OCI-LY1 (cell line): ENCODE measurements around the gene HMGCLL1.

Source experiments
- H2AFZ ChIP-seq: fragments of 200-600 bp; sonication (generic), shearing (Covaris generic); 2 replicates; pipeline ENCODE4 v1.6.0; 2014; ENCODE audit warnings: antibody characterized with exemption, mild to moderate bottlenecking, low read length
- H3F3A ChIP-seq: fragments of 200-600 bp; sonication (generic), shearing (Covaris generic); 2 replicates; pipeline ENCODE4 v1.6.0; 2014; ENCODE audit warnings: mild to moderate bottlenecking, antibody characterized with exemption, low read length, moderate library complexity; ENCODE audit not compliant: insufficient read depth
- H3K27ac ChIP-seq: fragments of 200-600 bp; sonication (generic); 2 replicates; pipeline ENCODE4 v1.5.1; 2014; ENCODE audit warnings: low read length, mixed run types, mild to moderate bottlenecking, low read depth; ENCODE audit not compliant: poor library complexity, severe bottlenecking
- H3K27me3 ChIP-seq: fragments of 200-600 bp; sonication (generic); 2 replicates; pipeline ENCODE4 v1.6.0; 2014; ENCODE audit warnings: antibody characterized with exemption, mild to moderate bottlenecking, low read length, moderate library complexity; ENCODE audit not compliant: insufficient read depth
- H3K36me3 ChIP-seq: fragments of 200-600 bp; sonication (generic); 2 replicates; pipeline ENCODE4 v1.6.1; 2014; ENCODE audit warnings: mild to moderate bottlenecking, antibody characterized with exemption, low read length, moderate library complexity, mixed read lengths; ENCODE audit not compliant: insufficient read depth
- H3K4me1 ChIP-seq: fragments of 200-600 bp; sonication (generic); 2 replicates; pipeline ENCODE4 v1.5.1; 2014; ENCODE audit warnings: mild to moderate bottlenecking, low read length, moderate library complexity; ENCODE audit not compliant: insufficient read depth, severe bottlenecking
- H3K4me2 ChIP-seq: fragments of 200-600 bp; sonication (generic), shearing (Covaris generic); 2 replicates; pipeline ENCODE4 v1.6.1; 2014; ENCODE audit warnings: low read length
- H3K4me3 ChIP-seq: fragments of 200-600 bp; sonication (generic); 2 replicates; pipeline ENCODE4 v1.5.1; 2014; ENCODE audit warnings: low read length, low read depth, mild to moderate bottlenecking, mixed read lengths; ENCODE audit not compliant: poor library complexity, severe bottlenecking
- H3K79me2 ChIP-seq: fragments of 200-600 bp; shearing (Covaris generic); 2 replicates; pipeline ENCODE4 v1.6.1; 2016; ENCODE audit warnings: mixed run types, low read length, mixed read lengths; ENCODE audit not compliant: insufficient read depth
- H3K9ac ChIP-seq: fragments of 200-600 bp; sonication (generic), shearing (Covaris generic); 2 replicates; pipeline ENCODE4 v1.6.1; 2014; ENCODE audit warnings: mild to moderate bottlenecking, low read length, mixed read lengths
- H3K9me2 ChIP-seq: fragments of 200-600 bp; sonication (generic), shearing (Covaris generic); 2 replicates; pipeline ENCODE4 v1.6.1; 2014; ENCODE audit warnings: low read depth, mild to moderate bottlenecking, low read length, mixed read lengths
- H3K9me3 ChIP-seq: fragments of 200-600 bp; shearing (Covaris generic); 2 replicates; pipeline ENCODE4 v1.6.1; 2014; ENCODE audit warnings: low read length, mixed read lengths
- H4K20me1 ChIP-seq: fragments of 200-600 bp; sonication (generic), shearing (Covaris generic); 2 replicates; pipeline ENCODE4 v1.6.0; 2016; ENCODE audit warnings: mild to moderate bottlenecking, low read length; ENCODE audit not compliant: insufficient read depth
- EZH2 ChIP-seq: fragments of 200-600 bp; sonication (generic), shearing (Covaris generic); IDR thresholded peaks from 2 replicates; pipeline ENCODE4 v1.8.0; 2017; ENCODE audit warnings: borderline replicate concordance, mixed run types, mild to moderate bottlenecking, antibody characterized with exemption, low read length, moderate library complexity, mixed read lengths
- TF ChIP-seq, protein P1 (sequence below): fragments of 200-600 bp; sonication (generic), shearing (Covaris generic); IDR thresholded peaks from 2 replicates; pipeline ENCODE4 v1.5.1; 2017; ENCODE audit warnings: mild to moderate bottlenecking, antibody characterized with exemption, low read length, moderate library complexity, mixed read lengths

Gene HMGCLL1

DNA sequence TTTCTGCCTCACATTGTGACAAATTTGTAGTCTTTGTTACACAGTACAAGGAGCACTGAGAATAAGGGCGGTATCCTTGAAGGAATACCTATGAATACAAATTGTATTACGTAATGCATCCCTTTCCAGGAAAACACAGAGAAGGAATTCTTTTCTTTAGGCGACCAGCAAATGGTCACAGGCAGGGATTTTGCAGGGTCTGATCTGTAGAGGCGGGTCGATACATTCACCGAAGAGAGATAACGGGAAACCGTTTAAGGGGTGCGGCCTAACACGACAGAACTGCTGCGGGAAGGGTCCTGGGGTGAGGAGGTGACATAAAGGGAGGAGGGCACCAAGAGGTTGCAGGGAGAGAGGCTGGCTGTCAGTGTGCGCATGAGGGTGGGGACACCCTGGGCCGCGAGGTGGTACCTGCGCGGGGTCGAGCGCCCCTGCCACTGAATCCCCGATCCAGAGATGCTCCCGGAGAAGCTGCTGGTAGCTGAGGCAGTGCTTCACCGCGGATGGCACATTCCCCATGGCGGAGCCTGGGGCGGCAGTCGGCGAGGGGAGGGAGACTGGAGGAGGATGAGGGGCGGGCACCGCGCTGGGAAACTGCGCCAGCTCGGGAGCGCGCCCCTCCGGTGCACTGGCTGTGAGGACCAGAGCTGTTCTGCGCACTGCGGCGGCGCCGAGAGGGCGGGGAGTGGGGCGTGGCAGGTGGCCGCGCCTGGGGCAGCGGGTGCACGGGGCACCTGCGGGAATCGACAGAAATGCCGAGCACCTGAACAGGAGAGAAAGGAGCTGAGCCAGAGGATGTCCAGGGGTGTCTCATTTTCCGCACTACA lies at the start of gene HMGCLL1:
TSS of gene HMGCLL1 (minus strand) at position 656 of the 827 bp plus-strand sequence. CDS start at position 519, 137 bp downstream.
- Histone ChIP-seq H4K20me1 (no peaks in the 10 kb centered on the region), H3K27ac (no peak within 1 kb of the TSS), H3K9ac (no peak within 1 kb of the TSS), H3K9me2 (no peaks in the 10 kb centered on the region), H3K4me2 (no peak within 1 kb of the TSS), H2AFZ (no peak within 1 kb of the TSS), H3K4me1 (no peaks in the 10 kb centered on the region), H3K27me3 (no peaks in the 10 kb centered on the region), H3K9me3 (no peaks in the 10 kb centered on the region), H3K36me3 (no peaks in the 10 kb centered on the region), H3K4me3 (no peak within 1 kb of the TSS), H3K79me2 (no peaks in the 10 kb centered on the region), H3F3A (no peaks in the 10 kb centered on the region)
- TF ChIP-seq, protein P1, sequence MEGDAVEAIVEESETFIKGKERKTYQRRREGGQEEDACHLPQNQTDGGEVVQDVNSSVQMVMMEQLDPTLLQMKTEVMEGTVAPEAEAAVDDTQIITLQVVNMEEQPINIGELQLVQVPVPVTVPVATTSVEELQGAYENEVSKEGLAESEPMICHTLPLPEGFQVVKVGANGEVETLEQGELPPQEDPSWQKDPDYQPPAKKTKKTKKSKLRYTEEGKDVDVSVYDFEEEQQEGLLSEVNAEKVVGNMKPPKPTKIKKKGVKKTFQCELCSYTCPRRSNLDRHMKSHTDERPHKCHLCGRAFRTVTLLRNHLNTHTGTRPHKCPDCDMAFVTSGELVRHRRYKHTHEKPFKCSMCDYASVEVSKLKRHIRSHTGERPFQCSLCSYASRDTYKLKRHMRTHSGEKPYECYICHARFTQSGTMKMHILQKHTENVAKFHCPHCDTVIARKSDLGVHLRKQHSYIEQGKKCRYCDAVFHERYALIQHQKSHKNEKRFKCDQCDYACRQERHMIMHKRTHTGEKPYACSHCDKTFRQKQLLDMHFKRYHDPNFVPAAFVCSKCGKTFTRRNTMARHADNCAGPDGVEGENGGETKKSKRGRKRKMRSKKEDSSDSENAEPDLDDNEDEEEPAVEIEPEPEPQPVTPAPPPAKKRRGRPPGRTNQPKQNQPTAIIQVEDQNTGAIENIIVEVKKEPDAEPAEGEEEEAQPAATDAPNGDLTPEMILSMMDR: no peak
- no peak for TF ChIP-seq EZH2

GRCh38 chr6:55621993-55622392 lies 43.0 kb upstream of the HMGCLL1 start:
- TF ChIP-seq EZH2: no peak
- TF ChIP-seq, protein P1: no peak
- H3K9ac ChIP-seq: no peak overlapping the region
- no peaks in the 10 kb centered on the region for H3K36me3 ChIP-seq
- H3K9me3 ChIP-seq: no peaks in the 10 kb centered on the region
- no peak overlapping the region for H3K4me2 ChIP-seq
- H3K4me3 ChIP-seq: no peak overlapping the region
- H3F3A ChIP-seq: no peaks in the 10 kb centered on the region
- H4K20me1 ChIP-seq: no peaks in the 10 kb centered on the region
- no peaks in the 10 kb centered on the region for H3K27me3 ChIP-seq
- no peak overlapping the region for H3K27ac ChIP-seq
- H2AFZ ChIP-seq: no peak overlapping the region
- H3K4me1 ChIP-seq: no peaks in the 10 kb centered on the region
- H3K79me2 ChIP-seq: no peaks in the 10 kb centered on the region
- no peaks in the 10 kb centered on the region for H3K9me2 ChIP-seq

DNA sequence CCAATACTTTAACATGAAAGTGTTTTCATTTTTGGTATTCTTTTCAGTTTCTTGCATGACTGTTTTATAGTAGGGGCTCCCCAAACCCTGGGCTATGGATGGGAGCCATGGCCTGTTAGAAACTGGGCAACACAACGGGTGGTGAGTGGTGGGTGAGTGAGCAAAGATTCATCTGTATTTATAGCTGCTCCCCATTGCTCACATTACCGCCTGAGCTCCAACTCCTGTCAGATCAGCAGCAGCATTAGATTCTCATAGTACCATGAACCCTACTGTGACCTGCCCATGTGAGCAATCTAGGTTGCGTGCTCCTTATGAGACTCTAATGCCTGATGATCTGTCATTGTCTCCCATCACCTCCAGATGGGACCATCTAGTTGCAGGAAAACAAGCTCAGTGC lies 42.3 kb upstream of the HMGCLL1 start:
- no peaks in the 10 kb centered on the region for H3K27me3 ChIP-seq
- H4K20me1 ChIP-seq: no peaks in the 10 kb centered on the region
- TF ChIP-seq, protein P1: no peak
- TF ChIP-seq EZH2: no peak
- H3K4me2 ChIP-seq: no peak overlapping the region
- no peak overlapping the region for H3K4me3 ChIP-seq
- H3K9me2 ChIP-seq: no peaks in the 10 kb centered on the region
- no peaks in the 10 kb centered on the region for H3K4me1 ChIP-seq
- no peak overlapping the region for H2AFZ ChIP-seq
- H3K36me3 ChIP-seq: no peaks in the 10 kb centered on the region
- H3K9me3 ChIP-seq: no peaks in the 10 kb centered on the region
- no peak overlapping the region for H3K9ac ChIP-seq
- H3F3A ChIP-seq: no peaks in the 10 kb centered on the region
- no peak overlapping the region for H3K27ac ChIP-seq
- H3K79me2 ChIP-seq: no peaks in the 10 kb centered on the region
